Measurements from ENCODE around the gene DCK. TPM values are rescaled to one million over a fixed set of nuclear protein-coding genes. Genes with fewer than 3 reads are reported as not detected.
"Not testable (repeated sequence)": the region's sequence is repeated elsewhere in the genome, so short reads cannot be mapped to it uniquely, and the experiment has no call there.

The DCK gene
- total RNA-seq, 1 donor from 2014 or later = 18.3 TPM

- no peak overlapping the region for H3K4me3 ChIP-seq (ENCODE audit: low read length in 3 of 3)
- no peak overlapping the region for H3K9ac ChIP-seq (ENCODE audit: low read depth in 1 of 3, low read length in 3 of 3)
- no peaks in the 10 kb centered on the region for H3K9me3 ChIP-seq (ENCODE audit: control insufficient read depth in 3 of 3, low read length in 3 of 3)
- H3K27me3 ChIP-seq (ENCODE audit: control insufficient read depth in 3 of 3, insufficient read depth in 3 of 3, low read length in 3 of 3) = no peaks in the 10 kb centered on the region
- no peaks in the 10 kb centered on the region for H3K36me3 ChIP-seq (ENCODE audit: control insufficient read depth in 3 of 3, insufficient read depth in 3 of 3, low read length in 3 of 3)
- H3K27ac ChIP-seq (ENCODE audit: low read depth, low read length) = no peak overlapping the region
- H3K4me1 ChIP-seq (ENCODE audit: control insufficient read depth in 3 of 3, insufficient read depth in 3 of 3, low read length in 3 of 3) = no peaks in the 10 kb centered on the region
Observed at GRCh38 chr4:71011451-71011850, 18.0 kb downstream of the DCK start.

- H3K9me3 ChIP-seq (ENCODE audit: control insufficient read depth in 3 of 3, low read length in 3 of 3); H3K27me3 ChIP-seq (ENCODE audit: control insufficient read depth in 3 of 3, insufficient read depth in 3 of 3, low read length in 3 of 3); H3K4me3 ChIP-seq (ENCODE audit: low read length in 3 of 3); H3K27ac ChIP-seq (ENCODE audit: low read depth, low read length); H3K4me1 ChIP-seq (ENCODE audit: control insufficient read depth in 3 of 3, insufficient read depth in 3 of 3, low read length in 3 of 3); H3K36me3 ChIP-seq (ENCODE audit: control insufficient read depth in 3 of 3, insufficient read depth in 3 of 3, low read length in 3 of 3); H3K9ac ChIP-seq (ENCODE audit: low read depth in 1 of 3, low read length in 3 of 3): not testable (repeated sequence)
Observed at GRCh38 chr4:71017391-71017790, 23.9 kb downstream of the DCK start.

GRCh38 chr4:71020611-71021010 is 27.2 kb downstream of the DCK start:
- no peaks in the 10 kb centered on the region for H3K36me3 ChIP-seq (ENCODE audit: control insufficient read depth in 3 of 3, insufficient read depth in 3 of 3, low read length in 3 of 3)
- H3K9ac ChIP-seq (ENCODE audit: low read depth in 1 of 3, low read length in 3 of 3) = no peak overlapping the region
- H3K4me1 ChIP-seq (ENCODE audit: control insufficient read depth in 3 of 3, insufficient read depth in 3 of 3, low read length in 3 of 3) = peaks cover 0 to 2% (median 1%) of the 10 kb centered on the region in 3 donors

GRCh38 chr4:71025654-71026053 is 32.2 kb downstream of the DCK start:
- H3K27ac ChIP-seq (ENCODE audit: low read depth, low read length) = no peak overlapping the region
- no peak overlapping the region for H3K9ac ChIP-seq (ENCODE audit: low read depth in 1 of 3, low read length in 3 of 3)
- H3K36me3 ChIP-seq (ENCODE audit: control insufficient read depth in 3 of 3, insufficient read depth in 3 of 3, low read length in 3 of 3) = peaks cover 0 to 6% (median 0%) of the 10 kb centered on the region in 3 donors
- H3K27me3 ChIP-seq (ENCODE audit: control insufficient read depth in 3 of 3, insufficient read depth in 3 of 3, low read length in 3 of 3) = no peaks in the 10 kb centered on the region
- H3K4me3 ChIP-seq (ENCODE audit: low read length in 3 of 3) = peak overlapping the region in 1 of 3 donors; percentile 23
- H3K9me3 ChIP-seq (ENCODE audit: control insufficient read depth in 3 of 3, low read length in 3 of 3) = no peaks in the 10 kb centered on the region
- peaks cover 0 to 7% (median 7%) of the 10 kb centered on the region in 3 donors for H3K4me1 ChIP-seq (ENCODE audit: control insufficient read depth in 3 of 3, insufficient read depth in 3 of 3, low read length in 3 of 3)

More at GRCh38 chr4:71020611-71021010, 27.2 kb downstream of the DCK start:
- Histone ChIP-seq H3K9me3 (ENCODE audit: control insufficient read depth in 3 of 3, low read length in 3 of 3) (no peaks in the 10 kb centered on the region), H3K27me3 (ENCODE audit: control insufficient read depth in 3 of 3, insufficient read depth in 3 of 3, low read length in 3 of 3) (no peaks in the 10 kb centered on the region), H3K27ac (ENCODE audit: low read depth, low read length) (no peak overlapping the region), H3K4me3 (ENCODE audit: low read length in 3 of 3) (no peak overlapping the region)

- no peak overlapping the region for H3K27ac ChIP-seq (ENCODE audit: low read depth, low read length)
- peaks cover 0 to 6% (median 0%) of the 10 kb centered on the region in 3 donors for H3K36me3 ChIP-seq (ENCODE audit: control insufficient read depth in 3 of 3, insufficient read depth in 3 of 3, low read length in 3 of 3)
- H3K27me3 ChIP-seq (ENCODE audit: control insufficient read depth in 3 of 3, insufficient read depth in 3 of 3, low read length in 3 of 3) = no peaks in the 10 kb centered on the region
- H3K9me3 ChIP-seq (ENCODE audit: control insufficient read depth in 3 of 3, low read length in 3 of 3) = no peaks in the 10 kb centered on the region
- no peak overlapping the region for H3K9ac ChIP-seq (ENCODE audit: low read depth in 1 of 3, low read length in 3 of 3)
- H3K4me3 ChIP-seq (ENCODE audit: low read length in 3 of 3) = peak overlapping the region in 1 of 3 donors; percentile 23
- H3K4me1 ChIP-seq (ENCODE audit: control insufficient read depth in 3 of 3, insufficient read depth in 3 of 3, low read length in 3 of 3) = peaks cover 0 to 7% (median 7%) of the 10 kb centered on the region in 3 donors
Observed at GRCh38 chr4:71026086-71026485, 32.6 kb downstream of the DCK start.

DNA sequence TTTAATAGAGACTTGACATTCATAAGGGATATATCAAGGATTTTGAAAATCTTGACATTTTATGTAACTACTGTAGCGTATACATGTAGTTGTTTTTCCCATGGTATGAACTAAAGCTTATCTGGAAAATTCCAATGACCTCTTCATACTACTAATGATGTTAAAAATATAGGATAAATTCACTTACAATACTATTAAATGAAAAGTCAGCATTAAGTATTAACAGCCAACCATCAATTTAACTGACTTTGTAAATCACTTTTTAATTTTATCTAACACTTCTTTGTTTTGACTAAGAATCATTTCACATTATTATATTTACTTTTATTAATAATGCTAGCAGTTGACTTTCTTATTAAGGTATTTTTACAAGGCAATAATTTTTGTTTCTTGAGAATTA is 34.2 kb downstream of the DCK start:
- Histone ChIP-seq H3K9ac (ENCODE audit: low read depth in 1 of 3, low read length in 3 of 3) (no peak overlapping the region), H3K36me3 (ENCODE audit: control insufficient read depth in 3 of 3, insufficient read depth in 3 of 3, low read length in 3 of 3) (peaks cover 0 to 6% (median 0%) of the 10 kb centered on the region in 3 donors), H3K4me1 (ENCODE audit: control insufficient read depth in 3 of 3, insufficient read depth in 3 of 3, low read length in 3 of 3) (peaks cover 0 to 7% (median 7%) of the 10 kb centered on the region in 3 donors), H3K27me3 (ENCODE audit: control insufficient read depth in 3 of 3, insufficient read depth in 3 of 3, low read length in 3 of 3) (no peaks in the 10 kb centered on the region), H3K4me3 (ENCODE audit: low read length in 3 of 3) (no peak overlapping the region), H3K27ac (ENCODE audit: low read depth, low read length) (no peak overlapping the region), H3K9me3 (ENCODE audit: control insufficient read depth in 3 of 3, low read length in 3 of 3) (no peaks in the 10 kb centered on the region)

DNA sequence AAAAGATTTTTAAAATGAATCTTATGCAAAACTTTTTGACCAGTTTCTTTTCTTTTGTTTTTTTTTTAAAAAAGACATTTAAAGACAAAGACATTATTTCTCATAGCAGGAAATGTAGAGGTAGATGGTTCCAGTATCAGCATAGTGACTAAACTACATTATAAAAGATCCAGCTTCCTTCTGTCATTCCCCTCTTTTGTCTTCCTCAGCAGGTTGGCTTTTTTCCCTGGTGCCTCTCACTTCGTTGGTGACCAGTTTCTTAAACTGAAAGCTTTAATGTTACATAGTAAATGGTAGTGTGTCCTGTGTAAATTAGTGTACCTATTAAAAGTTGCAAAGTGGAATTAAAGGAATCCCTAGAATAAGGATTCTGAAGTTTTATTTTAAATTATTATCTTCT is 36.1 kb downstream of the DCK start:
- Histone ChIP-seq H3K4me3 (ENCODE audit: low read length in 3 of 3) (no peak overlapping the region), H3K27ac (ENCODE audit: low read depth, low read length) (no peak overlapping the region), H3K36me3 (ENCODE audit: control insufficient read depth in 3 of 3, insufficient read depth in 3 of 3, low read length in 3 of 3) (peaks cover 0 to 6% (median 0%) of the 10 kb centered on the region in 3 donors), H3K27me3 (ENCODE audit: control insufficient read depth in 3 of 3, insufficient read depth in 3 of 3, low read length in 3 of 3) (no peaks in the 10 kb centered on the region), H3K9me3 (ENCODE audit: control insufficient read depth in 3 of 3, low read length in 3 of 3) (no peaks in the 10 kb centered on the region), H3K4me1 (ENCODE audit: control insufficient read depth in 3 of 3, insufficient read depth in 3 of 3, low read length in 3 of 3) (peaks cover 0 to 7% (median 7%) of the 10 kb centered on the region in 3 donors), H3K9ac (ENCODE audit: low read depth in 1 of 3, low read length in 3 of 3) (no peak overlapping the region)

DNA sequence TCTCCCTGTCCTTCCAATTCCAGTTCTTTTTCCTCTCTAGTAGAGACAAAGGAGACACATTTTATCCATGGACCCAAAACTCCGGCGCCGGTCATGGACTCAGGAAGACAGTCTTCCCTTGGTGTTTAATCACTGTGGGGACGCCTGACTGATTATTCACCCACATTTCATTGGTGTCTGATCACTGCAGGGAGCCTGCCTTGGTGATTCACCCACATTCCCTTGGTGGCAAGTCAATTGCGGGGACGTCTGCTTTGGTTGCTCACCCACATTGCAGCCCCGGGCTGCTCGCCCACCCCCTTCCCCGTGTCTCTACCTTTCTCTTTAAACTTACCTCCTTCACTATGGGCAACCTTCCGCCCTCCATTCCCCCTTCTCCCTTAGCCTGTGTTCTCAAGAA is 38.7 kb downstream of the DCK start:
- not testable (repeated sequence) for H3K4me3 ChIP-seq (ENCODE audit: low read length in 3 of 3); H3K4me1 ChIP-seq (ENCODE audit: control insufficient read depth in 3 of 3, insufficient read depth in 3 of 3, low read length in 3 of 3); H3K9me3 ChIP-seq (ENCODE audit: control insufficient read depth in 3 of 3, low read length in 3 of 3); H3K9ac ChIP-seq (ENCODE audit: low read depth in 1 of 3, low read length in 3 of 3); H3K27me3 ChIP-seq (ENCODE audit: control insufficient read depth in 3 of 3, insufficient read depth in 3 of 3, low read length in 3 of 3); H3K27ac ChIP-seq (ENCODE audit: low read depth, low read length); H3K36me3 ChIP-seq (ENCODE audit: control insufficient read depth in 3 of 3, insufficient read depth in 3 of 3, low read length in 3 of 3)

DNA sequence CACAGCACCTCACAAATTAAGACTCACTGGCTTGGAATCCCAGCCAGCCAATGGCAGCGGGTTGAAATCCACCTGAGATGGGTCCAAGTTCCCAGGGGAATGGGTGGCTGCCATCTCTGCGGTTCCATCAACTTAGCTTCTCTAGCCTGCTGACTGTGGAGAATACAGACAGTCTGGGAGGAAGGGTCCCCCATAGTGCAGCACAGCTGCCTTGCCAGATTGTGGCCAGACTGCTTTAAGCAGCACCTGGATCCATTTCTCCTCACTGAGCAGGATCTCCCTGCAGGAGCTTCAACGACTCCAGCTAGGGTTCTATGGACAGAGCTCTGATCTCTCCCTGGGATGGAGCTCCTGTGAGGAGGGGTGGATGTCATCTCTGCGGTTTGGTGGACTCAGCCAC is 51.8 kb downstream of the DCK start:
- no peaks in the 10 kb centered on the region for H3K9me3 ChIP-seq (ENCODE audit: control insufficient read depth in 3 of 3, low read length in 3 of 3)
- H3K36me3 ChIP-seq (ENCODE audit: control insufficient read depth in 3 of 3, insufficient read depth in 3 of 3, low read length in 3 of 3) = no peaks in the 10 kb centered on the region
- no peak overlapping the region for H3K27ac ChIP-seq (ENCODE audit: low read depth, low read length)
- no peak overlapping the region for H3K9ac ChIP-seq (ENCODE audit: low read depth in 1 of 3, low read length in 3 of 3)
- H3K4me3 ChIP-seq (ENCODE audit: low read length in 3 of 3) = no peak overlapping the region
- H3K4me1 ChIP-seq (ENCODE audit: control insufficient read depth in 3 of 3, insufficient read depth in 3 of 3, low read length in 3 of 3) = no peaks in the 10 kb centered on the region
- no peaks in the 10 kb centered on the region for H3K27me3 ChIP-seq (ENCODE audit: control insufficient read depth in 3 of 3, insufficient read depth in 3 of 3, low read length in 3 of 3)

DNA sequence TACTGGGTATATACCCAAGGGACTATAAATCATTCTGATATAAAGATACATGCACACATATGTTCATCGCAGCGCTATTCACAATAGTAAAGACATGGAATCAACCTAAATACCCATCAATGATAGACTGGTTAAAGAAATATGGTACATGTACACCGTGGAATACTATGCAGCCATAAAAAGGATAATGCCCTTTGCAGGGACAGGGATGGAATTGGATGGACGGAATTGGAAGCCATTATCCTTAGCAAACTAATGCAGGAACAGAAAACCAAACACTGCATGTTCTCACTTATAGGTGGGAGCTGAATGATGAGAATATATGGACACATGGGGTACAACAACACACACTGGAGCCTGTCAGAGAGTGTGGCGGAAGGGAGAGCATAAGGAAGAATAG is 55.9 kb downstream of the DCK start:
- H3K36me3 ChIP-seq (ENCODE audit: control insufficient read depth in 3 of 3, insufficient read depth in 3 of 3, low read length in 3 of 3) = no peaks in the 10 kb centered on the region
- no peak overlapping the region for H3K4me3 ChIP-seq (ENCODE audit: low read length in 3 of 3)
- H3K4me1 ChIP-seq (ENCODE audit: control insufficient read depth in 3 of 3, insufficient read depth in 3 of 3, low read length in 3 of 3) = no peaks in the 10 kb centered on the region
- H3K27ac ChIP-seq (ENCODE audit: low read depth, low read length) = no peak overlapping the region
- H3K9ac ChIP-seq (ENCODE audit: low read depth in 1 of 3, low read length in 3 of 3) = no peak overlapping the region
- H3K9me3 ChIP-seq (ENCODE audit: control insufficient read depth in 3 of 3, low read length in 3 of 3) = no peaks in the 10 kb centered on the region
- H3K27me3 ChIP-seq (ENCODE audit: control insufficient read depth in 3 of 3, insufficient read depth in 3 of 3, low read length in 3 of 3) = no peaks in the 10 kb centered on the region

GRCh38 chr4:71050809-71051208 is 57.4 kb downstream of the DCK start:
- Histone ChIP-seq H3K36me3 (ENCODE audit: control insufficient read depth in 3 of 3, insufficient read depth in 3 of 3, low read length in 3 of 3) (no peaks in the 10 kb centered on the region), H3K27ac (ENCODE audit: low read depth, low read length) (no peak overlapping the region), H3K9ac (ENCODE audit: low read depth in 1 of 3, low read length in 3 of 3) (no peak overlapping the region), H3K27me3 (ENCODE audit: control insufficient read depth in 3 of 3, insufficient read depth in 3 of 3, low read length in 3 of 3) (no peaks in the 10 kb centered on the region), H3K4me3 (ENCODE audit: low read length in 3 of 3) (no peak overlapping the region), H3K4me1 (ENCODE audit: control insufficient read depth in 3 of 3, insufficient read depth in 3 of 3, low read length in 3 of 3) (no peaks in the 10 kb centered on the region), H3K9me3 (ENCODE audit: control insufficient read depth in 3 of 3, low read length in 3 of 3) (no peaks in the 10 kb centered on the region)

All from skeletal muscle tissue (tissue), 4 donors.